Ishikawa (cell line): ENCODE data around the gene SPNS3.

Experiments
- CEBPB ChIP-seq: IDR thresholded peaks from 2 replicates; pipeline ENCODE4 v1.6.1; 2012
- NFIC ChIP-seq: IDR thresholded peaks from 2 replicates; pipeline ENCODE4 v1.6.1; 2012
- USF1 ChIP-seq: IDR thresholded peaks from 2 replicates; pipeline ENCODE4 v1.6.1; 2012
- YY1 ChIP-seq: IDR thresholded peaks from 2 replicates; pipeline ENCODE4 v1.6.1; 2012; ENCODE audit warnings: low read depth
- TF ChIP-seq, protein P1 (sequence below): IDR thresholded peaks from 2 replicates; pipeline ENCODE4 v1.6.1; 2012; ENCODE audit warnings: low read depth, mild to moderate bottlenecking

DNA sequence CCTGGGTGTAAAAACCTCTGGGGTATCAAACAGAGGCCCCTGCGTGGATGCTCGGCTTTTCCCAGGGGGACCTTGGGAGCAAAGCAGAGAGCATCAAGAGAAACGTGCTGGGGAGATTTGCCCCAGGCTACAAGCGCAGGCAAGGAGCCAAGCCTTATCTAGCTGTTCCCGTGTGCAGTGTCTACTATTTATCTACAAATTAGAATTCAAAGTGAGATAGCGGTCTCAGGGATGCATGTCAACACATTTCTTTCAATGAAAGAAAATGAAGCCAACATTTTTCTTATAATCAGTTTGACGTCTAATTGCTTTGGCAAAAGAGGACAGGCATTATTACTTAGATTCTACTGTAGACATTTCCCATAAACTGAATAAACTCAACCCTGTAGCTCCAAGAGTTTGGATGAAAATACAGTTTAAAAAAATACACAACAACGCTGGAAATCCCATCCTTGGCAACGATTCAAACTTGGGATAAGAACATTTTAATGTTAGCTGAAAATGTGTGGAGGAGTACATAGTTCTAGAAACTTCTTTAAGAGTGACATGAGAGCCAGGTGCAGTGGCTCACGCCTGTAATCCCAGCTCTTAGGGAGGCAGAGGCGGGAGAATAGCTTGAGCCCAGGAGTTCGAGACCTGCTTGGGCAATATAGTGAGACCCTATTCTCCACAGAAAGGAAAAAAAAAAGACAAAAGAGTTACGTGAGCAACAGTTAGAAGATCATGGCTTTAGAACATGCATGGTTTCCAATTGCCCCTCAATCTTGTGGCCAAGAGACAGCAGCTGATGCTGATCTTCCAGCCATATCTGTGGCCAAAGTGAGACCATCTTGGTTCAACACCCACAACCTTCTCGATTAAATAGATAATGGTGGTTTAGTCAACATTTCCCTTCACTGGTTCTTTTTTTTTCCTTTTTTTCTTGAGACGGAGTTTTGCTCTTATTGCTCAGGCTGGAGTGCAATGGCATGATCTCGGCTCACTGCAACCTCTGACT lies 7.2 kb downstream of the SPNS3 start:
- TF ChIP-seq NFIC: no peak
- TF ChIP-seq USF1: no peak
- TF ChIP-seq, protein P1, sequence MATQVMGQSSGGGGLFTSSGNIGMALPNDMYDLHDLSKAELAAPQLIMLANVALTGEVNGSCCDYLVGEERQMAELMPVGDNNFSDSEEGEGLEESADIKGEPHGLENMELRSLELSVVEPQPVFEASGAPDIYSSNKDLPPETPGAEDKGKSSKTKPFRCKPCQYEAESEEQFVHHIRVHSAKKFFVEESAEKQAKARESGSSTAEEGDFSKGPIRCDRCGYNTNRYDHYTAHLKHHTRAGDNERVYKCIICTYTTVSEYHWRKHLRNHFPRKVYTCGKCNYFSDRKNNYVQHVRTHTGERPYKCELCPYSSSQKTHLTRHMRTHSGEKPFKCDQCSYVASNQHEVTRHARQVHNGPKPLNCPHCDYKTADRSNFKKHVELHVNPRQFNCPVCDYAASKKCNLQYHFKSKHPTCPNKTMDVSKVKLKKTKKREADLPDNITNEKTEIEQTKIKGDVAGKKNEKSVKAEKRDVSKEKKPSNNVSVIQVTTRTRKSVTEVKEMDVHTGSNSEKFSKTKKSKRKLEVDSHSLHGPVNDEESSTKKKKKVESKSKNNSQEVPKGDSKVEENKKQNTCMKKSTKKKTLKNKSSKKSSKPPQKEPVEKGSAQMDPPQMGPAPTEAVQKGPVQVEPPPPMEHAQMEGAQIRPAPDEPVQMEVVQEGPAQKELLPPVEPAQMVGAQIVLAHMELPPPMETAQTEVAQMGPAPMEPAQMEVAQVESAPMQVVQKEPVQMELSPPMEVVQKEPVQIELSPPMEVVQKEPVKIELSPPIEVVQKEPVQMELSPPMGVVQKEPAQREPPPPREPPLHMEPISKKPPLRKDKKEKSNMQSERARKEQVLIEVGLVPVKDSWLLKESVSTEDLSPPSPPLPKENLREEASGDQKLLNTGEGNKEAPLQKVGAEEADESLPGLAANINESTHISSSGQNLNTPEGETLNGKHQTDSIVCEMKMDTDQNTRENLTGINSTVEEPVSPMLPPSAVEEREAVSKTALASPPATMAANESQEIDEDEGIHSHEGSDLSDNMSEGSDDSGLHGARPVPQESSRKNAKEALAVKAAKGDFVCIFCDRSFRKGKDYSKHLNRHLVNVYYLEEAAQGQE: no peak
- no peak for TF ChIP-seq CEBPB
- TF ChIP-seq YY1: no peak
